HepG2 (cell line): ENCODE results near the gene NXT1. TPM values are rescaled to one million over a fixed set of nuclear protein-coding genes. Genes with fewer than 3 reads are reported as not detected.

Source experiments
- AKAP8 ChIP-seq: sonication (generic); formaldehyde crosslinking; IDR thresholded peaks from 2 replicates; pipeline ENCODE4 v1.5.1; 2020; ENCODE audit warnings: mild to moderate bottlenecking, missing genetic modification reagents
- CENPT ChIP-seq: sonication (generic); formaldehyde crosslinking; IDR thresholded peaks from 2 replicates; pipeline ENCODE4 v1.8.0; 2022; ENCODE audit warnings: low read depth, mild to moderate bottlenecking, moderate library complexity, missing genetic modification reagents
- FOSL1 ChIP-seq: sonication (generic); formaldehyde crosslinking; IDR thresholded peaks from 2 replicates; pipeline ENCODE4 v1.9.0; 2021; ENCODE audit warnings: missing genetic modification reagents, borderline replicate concordance
- FOXK2 ChIP-seq: fragments of 450-650 bp; IDR thresholded peaks from 2 replicates; pipeline ENCODE4 v1.6.1; 2016
- HNRNPK ChIP-seq: fragments of 200-400 bp; formaldehyde crosslinking; IDR thresholded peaks from 2 replicates; pipeline ENCODE4 v1.6.1; 2018; ENCODE audit warnings: low read length, low read depth, moderate library complexity, mild to moderate bottlenecking; ENCODE audit not compliant: poor library complexity, severe bottlenecking
- KDM2A ChIP-seq: sonication (generic); formaldehyde crosslinking; IDR thresholded peaks from 2 replicates; pipeline ENCODE4 v1.4.0; 2020; ENCODE audit warnings: low read depth, missing genetic modification reagents, borderline replicate concordance
- KLF13 ChIP-seq: sonication (generic); formaldehyde crosslinking; IDR thresholded peaks from 2 replicates; pipeline ENCODE4 v1.4.0; 2020; ENCODE audit warnings: mild to moderate bottlenecking, missing genetic modification reagents
- PPARG ChIP-seq: conservative IDR thresholded peaks from 2 replicates; pipeline ENCODE4 v1.6.1; 2016; ENCODE audit warnings: missing biosample characterization, missing genetic modification reagents
- REST ChIP-seq, 2 experiments: IDR thresholded peaks; 2 replicates each; pipeline ENCODE4 v1.6.1; 2011 to 2012; ENCODE audit warnings: low read length in 2 of 2, borderline replicate concordance in 1 of 2, low read depth in 1 of 2, mild to moderate bottlenecking in 1 of 2, moderate library complexity in 1 of 2
- REXO4 ChIP-seq: sonication (generic); formaldehyde crosslinking; IDR thresholded peaks from 2 replicates; pipeline ENCODE4 v1.8.0; 2022; ENCODE audit warnings: missing genetic modification reagents, mild to moderate bottlenecking, borderline replicate concordance
- SMAD1 ChIP-seq: sonication (generic); formaldehyde crosslinking; IDR thresholded peaks from 2 replicates; pipeline ENCODE4 v1.4.0; 2020; ENCODE audit warnings: missing genetic modification reagents, low read depth, mild to moderate bottlenecking, borderline replicate concordance
- THAP11 ChIP-seq: IDR thresholded peaks from 2 replicates; pipeline ENCODE4 v1.6.1; 2016; ENCODE audit warnings: missing biosample characterization, missing genetic modification reagents
- ZFX ChIP-seq: sonication (generic); formaldehyde crosslinking; IDR thresholded peaks from 2 replicates; pipeline ENCODE4 v1.4.0; 2020; ENCODE audit warnings: mild to moderate bottlenecking, low read depth, missing genetic modification reagents, moderate library complexity
- ZKSCAN5 ChIP-seq: sonication (generic); formaldehyde crosslinking; IDR thresholded peaks from 2 replicates; pipeline ENCODE4 v1.5.1; 2020; ENCODE audit warnings: mild to moderate bottlenecking, missing genetic modification reagents
- ZNF235 ChIP-seq: sonication (generic); formaldehyde crosslinking; IDR thresholded peaks from 2 replicates; pipeline ENCODE4 v1.8.1; 2023; ENCODE audit warnings: mild to moderate bottlenecking, missing genetic modification reagents, borderline replicate concordance
- ZNF253 ChIP-seq: sonication (generic); formaldehyde crosslinking; IDR thresholded peaks from 2 replicates; pipeline ENCODE4 v1.8.0; 2022; ENCODE audit warnings: mild to moderate bottlenecking, missing genetic modification reagents, borderline replicate concordance
- ZNF546 ChIP-seq: sonication (generic); formaldehyde crosslinking; conservative IDR thresholded peaks from 2 replicates; pipeline ENCODE4 v1.8.1; 2023; ENCODE audit warnings: mild to moderate bottlenecking, missing genetic modification reagents
- ZNF614 ChIP-seq: IDR thresholded peaks from 2 replicates; pipeline ENCODE4 v1.6.1; 2018; ENCODE audit warnings: missing biosample characterization, missing genetic modification reagents, inconsistent platforms, borderline replicate concordance
- ZNF841 ChIP-seq: sonication (generic); formaldehyde crosslinking; IDR thresholded peaks from 2 replicates; pipeline ENCODE4 v1.8.1; 2023; ENCODE audit warnings: missing genetic modification reagents, borderline replicate concordance
- polyA plus RNA-seq, 8 experiments: library from polyadenylated mRNA; depleted of rRNA in 3 of 8; stranded (reverse) in 7 of 8; unstranded in 1 of 8; fragments of >200 nt; fragmentation: Illumina TruSeq in 4 of 8; extraction: Trizol in 4 of 8; gene quantifications; 2 replicates each; pipeline versions ENCODE4 v1.2.1 to v1.2.3, GENCODE V29; 2011 to 2016; ENCODE audit warnings: low read depth in 4 of 8, missing spikeins in 1 of 8, mixed read lengths in 1 of 8; ENCODE audit not compliant: insufficient read depth in 1 of 8
- total RNA-seq, 5 experiments: library from RNA; depleted of rRNA; stranded (reverse); fragments of >200 nt; fragmentation: Illumina TruSeq; extraction: Trizol; gene quantifications; 2 replicates each; pipeline ENCODE4 v1.2.3, GENCODE V29; 2016; ENCODE audit warnings: low read depth in 1 of 5
- TF ChIP-seq, protein P1 (sequence below): sonication (generic); formaldehyde crosslinking; IDR thresholded peaks from 2 replicates; pipeline ENCODE4 v1.8.1; 2023; ENCODE audit warnings: missing genetic modification reagents, mild to moderate bottlenecking, borderline replicate concordance
- TF ChIP-seq, protein P2 (sequence below): sonication (generic); formaldehyde crosslinking; IDR thresholded peaks from 2 replicates; pipeline ENCODE4 v1.4.0; 2020; ENCODE audit warnings: mild to moderate bottlenecking, low read depth, missing genetic modification reagents

The NXT1 gene
- total and polyA plus RNA-seq, 2 of the 13 experiments (the other 11 are each of a cell fraction or from before 2014, with no cell fraction given): 35.6 to 65.9 TPM

GRCh38 chr20:23350196-23350903, at the start of gene NXT1 (continued):
- TF ChIP-seq ZNF253 (CRISPR knock-in tag): peak; percentile 49; the same call in 1 of the 2 replicates
- no peak for TF ChIP-seq KLF13 (CRISPR knock-in tag)
- no peak; the same call in 1 of the 2 replicates for TF ChIP-seq ZNF546 (CRISPR knock-in tag)
- TF ChIP-seq ZKSCAN5 (CRISPR knock-in tag): 0 out of 2 replicates have a peak, but pooled peaks have one; percentile 62
- TF ChIP-seq CENPT (CRISPR knock-in tag): 0 out of 2 replicates have a peak, but pooled peaks have one; percentile 31
- peak in 1 of 2 experiments; percentile 9; a peak in 1 of 4 replicates for TF ChIP-seq REST (IDR thresholded peaks at IDR 0.05; ENCODE audit: borderline replicate concordance in 1 of 2, low read depth in 1 of 2, low read length in 2 of 2)
- peak; percentile 98 for TF ChIP-seq ZFX (CRISPR knock-in tag)
- TF ChIP-seq KDM2A (CRISPR knock-in tag): peak; percentile 97
- no peak for TF ChIP-seq ZNF841 (CRISPR knock-in tag)
- peak; percentile 9; the same call in 1 of the 2 replicates for TF ChIP-seq ZNF614 (CRISPR knock-in tag)
- no peak for TF ChIP-seq PPARG (CRISPR knock-in tag)
- no peak for TF ChIP-seq FOSL1 (CRISPR knock-in tag)
- no peak for TF ChIP-seq FOXK2
- peak; percentile 81; the same call in 1 of the 2 replicates for TF ChIP-seq ZNF235 (CRISPR knock-in tag)
- TF ChIP-seq THAP11: peak; percentile 92
- peak; percentile 86 for TF ChIP-seq AKAP8 (CRISPR knock-in tag)
- TF ChIP-seq, protein P1, sequence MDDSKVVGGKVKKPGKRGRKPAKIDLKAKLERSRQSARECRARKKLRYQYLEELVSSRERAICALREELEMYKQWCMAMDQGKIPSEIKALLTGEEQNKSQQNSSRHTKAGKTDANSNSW: peak; percentile 96; the same call in 1 of the 2 replicates
- TF ChIP-seq HNRNPK: no peak
- peak; percentile 54; the same call in 1 of the 2 replicates for TF ChIP-seq SMAD1 (CRISPR knock-in tag)
- peak; percentile 87; the same call in 1 of the 2 replicates for TF ChIP-seq REXO4
- TF ChIP-seq, protein P2, sequence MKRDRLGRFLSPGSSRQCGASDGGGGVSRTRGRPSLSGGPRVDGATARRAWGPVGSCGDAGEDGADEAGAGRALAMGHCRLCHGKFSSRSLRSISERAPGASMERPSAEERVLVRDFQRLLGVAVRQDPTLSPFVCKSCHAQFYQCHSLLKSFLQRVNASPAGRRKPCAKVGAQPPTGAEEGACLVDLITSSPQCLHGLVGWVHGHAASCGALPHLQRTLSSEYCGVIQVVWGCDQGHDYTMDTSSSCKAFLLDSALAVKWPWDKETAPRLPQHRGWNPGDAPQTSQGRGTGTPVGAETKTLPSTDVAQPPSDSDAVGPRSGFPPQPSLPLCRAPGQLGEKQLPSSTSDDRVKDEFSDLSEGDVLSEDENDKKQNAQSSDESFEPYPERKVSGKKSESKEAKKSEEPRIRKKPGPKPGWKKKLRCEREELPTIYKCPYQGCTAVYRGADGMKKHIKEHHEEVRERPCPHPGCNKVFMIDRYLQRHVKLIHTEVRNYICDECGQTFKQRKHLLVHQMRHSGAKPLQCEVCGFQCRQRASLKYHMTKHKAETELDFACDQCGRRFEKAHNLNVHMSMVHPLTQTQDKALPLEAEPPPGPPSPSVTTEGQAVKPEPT (CRISPR knock-in tag): peak; percentile 40; the same call in 1 of the 2 replicates
